HepG2 (cell line): ENCODE measurements around the gene ITGB2. TPM values are rescaled to one million over a fixed set of nuclear protein-coding genes. Genes with fewer than 3 reads are reported as not detected.

Experiments used
- ATAC-seq: fragments of 200-7000 bp; cut with Tn5 transposase; 3 replicates; pipeline ENCODE4 v1.9.1; 2020; ENCODE audit warnings: mild to moderate bottlenecking, moderate library complexity
- BruUV-seq: library from RNA; stranded (reverse); fragments of 400-500 nt; replicated peaks from 2 replicates; lab custom pipeline; 2021; lab: Mats Ljungman, UMichigan
- CTCF ChIA-PET: fragments of 300-600 bp; formaldehyde crosslinking; extraction: SDS; loops from one replicate; lab custom pipeline; 2021; ENCODE audit warnings: low total read pairs, inconsistent platforms, low intra/inter-chr PET ratio; lab: Yijun Ruan, JAX
- POLR2A ChIA-PET: fragments of 350-600 bp; sonication (Branson Sonifier 250); formaldehyde crosslinking; loops from one replicate; lab custom pipeline; 2020; ENCODE audit warnings: antibody characterized with exemption, inconsistent platforms; lab: Yijun Ruan, JAX
- DNase-seq: peaks from one replicate; pipeline ENCODE4 v3.0.0-alpha.2; 2015; ENCODE audit warnings: low spot score
- FAIRE-seq: peaks from 3 replicates; lab custom pipeline; 2011; peaks lifted over from hg19 to GRCh38; lab: Jason Lieb, UNC
- H2AFZ ChIP-seq: one replicate; pipeline ENCODE4 v1.6.1; 2011; ENCODE audit warnings: low read length, inconsistent platforms
- H3K27ac ChIP-seq: fragments of 300-600 bp; 3 replicates; pipeline ENCODE4 v1.8.0; 2011; ENCODE audit warnings: mixed run types, mild to moderate bottlenecking, mixed read lengths, low read length, inconsistent platforms; ENCODE audit not compliant: insufficient read depth; ENCODE audit errors: extremely low read length
- H3K27me3 ChIP-seq, 2 experiments: fragments of 200-600 bp in 1 of 2; 2 replicates in 1 of 2; 3 replicates in 1 of 2; pipeline versions ENCODE4 v1.6.0 to v1.8.0; 2011; ENCODE audit warnings: low read length in 2 of 2, mild to moderate bottlenecking in 2 of 2, moderate library complexity in 2 of 2, inconsistent platforms in 1 of 2; ENCODE audit not compliant: insufficient read depth in 2 of 2, control insufficient read depth in 1 of 2
- H3K36me3 ChIP-seq, 2 experiments: fragments of 200-600 bp in 1 of 2; replicated peaks in 1 of 2; 2 replicates in 1 of 2; 3 replicates in 1 of 2; pipeline versions ENCODE4 v1.5.1 to v1.8.0; 2011; ENCODE audit warnings: low read length in 2 of 2, inconsistent platforms in 1 of 2; ENCODE audit not compliant: insufficient read depth in 2 of 2, control insufficient read depth in 1 of 2
- H3K4me1 ChIP-seq: 2 replicates; pipeline ENCODE4 v1.5.1; 2012; ENCODE audit warnings: low read length, inconsistent platforms; ENCODE audit not compliant: insufficient read depth
- H3K4me2 ChIP-seq: 2 replicates; pipeline ENCODE4 v1.6.0; 2011; ENCODE audit warnings: low read depth, low read length, inconsistent platforms
- H3K4me3 ChIP-seq, 3 experiments: fragments of 200-600 bp in 1 of 3; sonication (generic), shearing (Covaris generic) in 1 of 3; replicated peaks in 1 of 3; 2 replicates each; pipeline ENCODE4 v1.5.1; 2011 to 2016; ENCODE audit warnings: low read length in 3 of 3, inconsistent platforms in 2 of 3, low read depth in 2 of 3, mild to moderate bottlenecking in 2 of 3, control low read depth in 1 of 3, mixed read lengths in 1 of 3; ENCODE audit not compliant: insufficient read depth in 1 of 3
- H3K79me2 ChIP-seq: one replicate; pipeline ENCODE4 v1.6.1; 2011; ENCODE audit warnings: low read length, inconsistent platforms; ENCODE audit not compliant: insufficient read depth
- H3K9ac ChIP-seq: 2 replicates; pipeline ENCODE4 v1.6.0; 2011; ENCODE audit warnings: mild to moderate bottlenecking, low read depth, low read length, inconsistent platforms; ENCODE audit not compliant: insufficient read depth
- H3K9me3 ChIP-seq: 2 replicates; pipeline ENCODE4 v1.5.1; 2012; ENCODE audit warnings: mild to moderate bottlenecking, low read length
- H4K20me1 ChIP-seq: 2 replicates; pipeline ENCODE4 v1.6.0; 2011; ENCODE audit warnings: inconsistent platforms, mild to moderate bottlenecking, low read length, moderate library complexity; ENCODE audit not compliant: insufficient read depth
- ATRX ChIP-seq: sonication (generic); formaldehyde crosslinking; IDR thresholded peaks from 2 replicates; pipeline ENCODE4 v1.4.0; 2020; ENCODE audit warnings: missing genetic modification reagents, borderline replicate concordance
- HMGA1 ChIP-seq: sonication (generic); formaldehyde crosslinking; conservative IDR thresholded peaks from 2 replicates; pipeline ENCODE4 v1.4.0; 2020; ENCODE audit warnings: missing genetic modification reagents
- HNRNPH1 ChIP-seq: fragments of 200-400 bp; formaldehyde crosslinking; optimal IDR thresholded peaks from 2 replicates; pipeline ENCODE3; 2017; ENCODE audit warnings: mild to moderate bottlenecking, low read depth, low read length
- MATR3 ChIP-seq: sonication (generic); formaldehyde crosslinking; IDR thresholded peaks from 2 replicates; pipeline ENCODE4 v1.4.0; 2020; ENCODE audit warnings: missing genetic modification reagents
- NONO ChIP-seq, 2 experiments: fragments of 450-650 bp in 1 of 2; sonication (generic) in 1 of 2; formaldehyde crosslinking in 1 of 2; IDR thresholded peaks in 1 of 2; conservative IDR thresholded peaks in 1 of 2; 2 replicates each; pipeline versions ENCODE4 v1.6.1 to v1.8.0; 2017 to 2022; ENCODE audit warnings: mild to moderate bottlenecking in 1 of 2, missing genetic modification reagents in 1 of 2, moderate library complexity in 1 of 2
- ZSCAN25 ChIP-seq: sonication (generic); formaldehyde crosslinking; IDR thresholded peaks from 2 replicates; pipeline ENCODE4 v1.8.0; 2022; ENCODE audit warnings: mild to moderate bottlenecking, missing genetic modification reagents
- WGBS: methylation state at CpG from one replicate; pipeline ENCODE4 v1.1.6; 2017; ENCODE audit warnings: low lambda C conversion rate; 5-methylcytosine and 5-hydroxymethylcytosine counted together
- in situ Hi-C: cut with HindIII; loops from 2 replicates; pipeline ENCODE4 v1.10.0; 2017; ENCODE audit warnings: low pct_unique_long_range_greater_than_20kb; ENCODE audit not compliant: extremely low pct_ligation_motif_present
- intact Hi-C: fragments of 100-400 bp; cut with micrococcal nuclease; formaldehyde crosslinking; loops from one replicate; pipeline ENCODE4 v1.10.0; 2022; ENCODE audit not compliant: unreplicated experiment
- polyA plus RNA-seq, 8 experiments: library from polyadenylated mRNA; depleted of rRNA in 3 of 8; stranded (reverse) in 7 of 8; unstranded in 1 of 8; fragments of >200 nt; fragmentation: Illumina TruSeq in 4 of 8; extraction: Trizol in 4 of 8; gene quantifications; 2 replicates each; pipeline versions ENCODE4 v1.2.1 to v1.2.3, GENCODE V29; 2011 to 2016; ENCODE audit warnings: low read depth in 4 of 8, missing spikeins in 1 of 8, mixed read lengths in 1 of 8; ENCODE audit not compliant: insufficient read depth in 1 of 8
- total RNA-seq, 5 experiments: library from RNA; depleted of rRNA; stranded (reverse); fragments of >200 nt; fragmentation: Illumina TruSeq; extraction: Trizol; gene quantifications; 2 replicates each; pipeline ENCODE4 v1.2.3, GENCODE V29; 2016; ENCODE audit warnings: low read depth in 1 of 5

Gene ITGB2
- total and polyA plus RNA-seq, 2 of the 13 experiments (the other 11 are each of a cell fraction or from before 2014, with no cell fraction given) = 4.2 to 18.0 TPM

DNA sequence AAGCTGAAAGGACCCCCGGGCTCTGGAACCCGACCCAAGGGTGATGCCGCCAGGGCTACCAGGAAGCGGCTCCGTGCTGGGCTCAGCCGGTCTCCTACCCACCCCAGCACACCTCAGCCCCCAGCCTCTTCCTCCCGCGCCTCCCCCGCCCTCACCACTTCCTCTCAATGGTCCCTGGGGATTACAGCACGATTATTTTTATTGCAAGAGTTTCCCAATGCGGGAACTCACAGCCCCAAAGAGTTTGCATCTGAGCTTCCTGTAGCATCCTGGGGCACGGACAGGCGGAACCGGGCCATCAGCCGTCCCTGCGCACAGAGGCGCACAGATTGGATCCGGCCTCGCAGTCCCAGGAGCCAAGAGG, 10.4 kb upstream of the ITGB2 start:
- ATAC-seq = no peak
- Histone ChIP-seq H4K20me1 (no peaks in the 10 kb centered on the region), H3K4me1 (peaks cover 91% of the 10 kb centered on the region), H3K4me2 (no peak overlapping the region; the same call in 1 of the 2 replicates), H3K79me2 (no peaks in the 10 kb centered on the region), H3K9me3 (no peaks in the 10 kb centered on the region), H3K36me3 (no peaks in the 10 kb centered on the region), H3K4me3 (peak overlapping the region in 1 of 3 experiments; percentile 62; a peak in 1 of 6 replicates), H3K27me3 (peaks cover 1 to 4% of the 10 kb centered on the region in 2 experiments; a peak in 3 of 5 replicates), H3K9ac (no peak overlapping the region), H2AFZ (no peak overlapping the region), H3K27ac (no peak overlapping the region)
- CTCF ChIA-PET = no interaction called here
- no TSS peak for BruUV-seq
- POLR2A ChIA-PET = interaction anchor here (2.6 kb wide), 1 partner anchor 17 kb away, joined by 15 read pairs; no protein-coding TSS in a partner anchor
- in situ Hi-C loops = no loop called here
- no peak for DNase-seq
- FAIRE-seq = no peak
- intact Hi-C loops = no loop called here
- WGBS = 58% methylated on average over 12 of the region's 19 CpGs
- TF ChIP-seq MATR3 = no peak
- no peak for TF ChIP-seq NONO (IDR thresholded peaks at IDR 0.05)
- TF ChIP-seq NONO (CRISPR knock-in tag; conservative IDR thresholded peaks at IDR 0.05) = 0 out of 2 replicates have a peak, but pooled peaks have one; percentile 31

DNA sequence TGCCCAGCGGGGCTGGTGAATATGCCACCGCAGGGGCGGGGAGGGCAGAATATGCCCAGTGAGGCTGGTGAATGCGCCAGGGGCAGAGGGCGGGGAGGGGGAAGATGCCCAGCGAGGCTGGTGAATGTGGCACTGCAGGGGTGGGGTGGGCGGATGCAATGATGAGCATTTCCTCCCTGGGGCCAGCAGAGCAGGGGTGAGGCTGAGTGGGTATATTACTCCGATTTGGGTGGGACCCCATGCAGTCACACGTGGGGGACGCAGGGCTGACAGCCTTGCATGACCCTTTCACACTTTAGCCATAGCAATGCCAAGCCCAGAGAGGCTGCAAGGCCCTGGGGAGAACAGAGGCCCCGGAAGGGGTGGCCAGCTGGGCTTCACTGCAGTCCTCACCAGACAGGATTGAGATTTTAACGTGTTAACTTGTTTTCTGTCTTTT, 9.9 kb upstream of the ITGB2 start:
- Histone ChIP-seq H3K27me3 (peaks cover 1 to 4% of the 10 kb centered on the region in 2 experiments; a peak in 3 of 5 replicates), H3K27ac (no peak overlapping the region), H2AFZ (no peak overlapping the region), H3K4me2 (peak overlapping the region; percentile 56; the same call in 1 of the 2 replicates), H3K79me2 (no peaks in the 10 kb centered on the region), H3K9me3 (no peaks in the 10 kb centered on the region), H3K4me1 (peaks cover 89% of the 10 kb centered on the region), H4K20me1 (no peaks in the 10 kb centered on the region), H3K36me3 (no peaks in the 10 kb centered on the region), H3K9ac (no peak overlapping the region), H3K4me3 (no peak overlapping the region; a peak in 1 of 6 replicates)
- ChIA-PET CTCF (no interaction called here), POLR2A (interaction anchor here (2.6 kb wide), 1 partner anchor 17 kb away, joined by 15 read pairs; no protein-coding TSS in a partner anchor)
- TF ChIP-seq ATRX (CRISPR knock-in tag) (no peak), HMGA1 (CRISPR knock-in tag) (no peak), ZSCAN25 (CRISPR knock-in tag) (peak; percentile 89), HNRNPH1 (no peak)
- no TSS peak for BruUV-seq
- in situ Hi-C loops (no loop called here), intact Hi-C loops (no loop called here)
- no peak for ATAC-seq
- 64% methylated on average over 11 of the region's 12 CpGs for WGBS
- FAIRE-seq = no peak
- no peak for DNase-seq
